Dedifferentiated amniotic fluid mesenchymal stem cell (primary cell): ENCODE measurements around the gene PRG3.

Experiments used
- DNase-seq: peaks from one replicate; pipeline ENCODE4 v3.0.0-alpha.2; 2016; ENCODE audit errors: extremely low spot score

Gene PRG3

DNA sequence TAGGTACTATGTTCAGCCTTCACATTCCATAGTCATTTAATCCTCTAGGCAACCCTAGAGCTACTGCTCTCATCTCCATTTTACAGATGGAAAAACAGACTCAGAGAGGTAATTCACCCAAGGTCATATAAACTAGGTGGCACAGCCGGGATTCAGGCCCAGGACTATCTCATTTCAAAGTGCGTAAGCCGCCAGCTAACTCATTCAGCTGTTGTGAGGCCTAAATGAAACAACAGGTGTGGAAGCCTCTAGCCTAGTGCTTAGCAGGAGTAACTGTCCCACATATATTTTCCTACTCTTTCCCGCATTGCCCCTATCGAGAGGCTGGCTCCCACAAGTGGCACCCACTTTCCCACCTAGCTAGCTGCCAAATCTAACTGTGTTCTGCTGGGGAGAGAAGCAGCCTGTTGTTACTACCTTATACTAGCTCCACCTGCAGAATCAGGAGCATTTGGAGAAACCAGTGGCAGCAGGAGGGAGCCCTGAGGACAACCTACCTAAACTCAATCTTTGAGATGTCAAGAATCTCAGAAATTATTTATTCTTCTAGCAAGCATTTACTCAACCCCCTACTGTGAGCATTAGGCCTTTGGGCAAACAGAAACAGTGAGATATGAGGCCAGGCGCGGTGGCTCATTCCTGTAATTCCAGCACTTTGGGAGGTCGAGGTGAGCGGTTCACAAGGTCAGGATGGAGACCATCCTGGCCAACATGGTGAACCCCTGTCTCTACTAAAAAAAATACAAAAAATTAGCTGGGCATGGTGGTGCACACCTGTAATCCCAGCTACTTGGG, 20.9 kb downstream of the PRG3 start:
- no peak for DNase-seq

DNA sequence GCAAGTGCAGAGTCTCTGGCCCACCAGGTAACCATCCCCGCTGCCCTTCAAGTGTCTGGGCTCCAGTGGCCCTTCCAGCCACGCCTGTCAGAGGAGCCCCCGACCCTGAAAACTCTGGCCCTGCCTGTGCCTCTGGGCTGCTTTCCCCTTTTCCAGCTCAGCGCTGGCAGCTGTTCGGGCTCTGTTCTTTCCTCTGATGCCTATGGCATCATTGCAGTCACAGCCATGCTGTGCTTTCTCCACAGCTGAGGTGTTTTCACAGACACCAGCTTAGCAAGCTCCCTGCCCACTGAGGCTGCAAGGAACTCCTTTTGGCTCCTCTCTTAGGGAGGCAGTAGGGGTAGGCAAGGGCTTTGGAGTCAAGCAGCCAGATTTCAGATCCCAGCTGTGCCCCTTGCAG, 21.6 kb downstream of the PRG3 start:
- no peak for DNase-seq

DNA sequence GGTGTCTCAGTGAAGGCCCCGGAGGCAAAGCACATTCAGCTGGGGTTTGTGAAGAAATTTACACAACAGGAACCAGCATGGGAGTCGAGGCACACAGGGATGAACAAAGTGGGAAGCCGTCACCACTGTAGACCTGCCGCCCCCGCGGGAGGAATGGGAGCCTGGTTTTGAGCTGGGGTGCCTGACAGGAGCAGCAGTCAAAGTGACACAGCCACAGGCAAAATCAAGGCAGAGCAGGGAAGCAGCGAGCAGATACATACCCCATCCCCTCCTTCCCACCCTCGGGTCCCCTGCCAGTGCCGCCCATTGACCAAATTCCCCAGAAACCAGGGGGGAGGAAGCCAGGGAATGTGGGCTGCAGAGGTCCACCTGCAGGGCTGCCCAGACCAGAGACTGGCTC, 22.0 kb downstream of the PRG3 start:
- no peak for DNase-seq

DNA sequence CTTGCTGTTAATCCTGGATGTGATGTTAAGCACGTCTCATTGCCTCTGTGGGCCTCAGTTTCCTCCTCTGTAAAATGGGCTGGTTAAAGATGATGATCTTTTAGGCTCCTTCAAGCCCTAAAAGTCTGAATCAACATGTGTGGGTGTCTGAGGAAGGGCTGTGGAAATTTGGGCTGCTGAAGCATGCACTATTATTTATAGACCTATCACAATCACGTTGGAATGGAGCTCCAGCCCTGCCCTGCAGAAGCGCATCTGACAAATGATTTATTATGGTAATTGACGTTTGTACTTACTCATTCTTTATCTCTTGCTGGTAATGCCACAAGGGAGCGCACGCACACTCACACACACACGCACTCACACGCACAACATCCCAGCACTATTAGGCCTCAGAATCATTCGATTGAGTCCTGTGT, 22.4 kb downstream of the PRG3 start:
- DNase-seq: no peak

DNA sequence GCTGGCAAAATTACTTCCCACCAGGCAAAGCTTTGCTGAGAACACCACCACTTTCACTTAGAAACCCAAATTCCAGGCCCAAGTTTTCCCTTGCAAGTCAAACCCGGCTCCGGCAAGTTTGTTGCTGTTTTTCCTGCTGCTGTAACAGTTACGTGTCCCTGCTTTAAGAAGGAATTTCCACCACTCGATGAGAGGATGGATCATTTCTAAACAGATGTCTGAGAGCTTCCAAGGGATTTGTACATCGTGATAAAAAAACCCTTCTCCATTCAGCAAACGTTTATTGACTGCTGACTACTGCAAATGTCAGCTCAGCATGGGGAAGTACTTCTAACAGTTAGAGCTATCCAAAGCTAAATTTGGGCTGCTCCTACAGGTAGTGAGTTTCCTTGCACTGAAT, 23.1 kb downstream of the PRG3 start:
- peak; percentile 15 for DNase-seq

DNA sequence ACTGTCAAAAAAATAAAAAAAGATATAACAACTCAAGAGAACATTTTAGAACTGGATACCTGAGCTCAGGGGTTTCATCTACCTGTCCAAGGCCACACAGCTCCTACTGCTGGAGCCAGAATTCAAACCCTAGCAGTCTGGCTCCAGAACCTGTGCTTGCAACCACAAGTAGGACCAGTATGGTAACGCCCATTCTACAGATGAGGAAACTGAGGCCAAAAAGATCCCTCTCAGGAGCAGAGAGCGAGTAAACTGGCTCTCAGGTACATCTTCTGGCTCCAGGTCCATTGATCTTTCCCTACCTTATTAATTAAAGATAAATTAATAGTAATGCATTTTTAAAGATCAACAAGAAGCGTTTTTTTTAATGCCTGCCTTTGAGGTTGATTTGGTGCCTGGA, 23.6 kb downstream of the PRG3 start:
- no peak for DNase-seq

DNA sequence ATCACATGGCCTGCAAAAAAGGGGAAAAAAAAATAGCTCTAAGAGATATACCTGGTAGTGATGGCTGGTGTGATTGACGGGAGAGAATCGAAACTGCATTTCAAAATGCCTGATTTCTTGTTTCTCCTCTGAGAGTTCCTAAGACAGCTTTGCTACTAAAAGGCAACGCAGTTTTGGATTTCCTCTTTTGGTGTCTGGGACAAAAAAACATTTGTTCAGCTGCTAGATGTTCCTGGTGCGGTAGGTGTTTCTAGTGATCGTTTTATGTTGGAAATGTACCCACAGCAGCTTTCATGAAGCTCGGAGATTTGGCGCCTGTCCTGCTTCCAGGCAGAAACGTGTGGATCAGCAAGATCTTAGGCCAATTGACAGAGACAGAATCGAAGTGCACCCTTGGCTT, 24.7 kb downstream of the PRG3 start:
- DNase-seq: no peak

DNA sequence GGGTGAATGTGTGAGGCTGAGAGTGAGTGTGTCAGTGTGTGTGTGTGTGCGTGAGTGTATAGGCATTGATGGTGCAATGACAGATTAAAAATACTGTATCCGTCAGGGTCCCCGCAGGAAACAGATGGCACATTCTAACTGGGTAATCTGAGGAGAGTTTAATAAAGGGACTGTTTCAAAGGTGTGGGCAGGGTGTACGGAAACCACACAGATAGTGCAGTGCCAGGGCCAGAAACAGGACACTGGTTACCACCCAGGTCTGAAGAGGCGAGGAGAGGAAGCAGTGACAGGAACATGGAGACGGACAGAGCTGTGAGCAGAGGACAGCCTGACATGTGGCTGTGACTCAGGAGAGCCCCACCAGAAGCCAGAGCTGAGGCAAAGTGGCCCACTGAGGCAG, 26.3 kb downstream of the PRG3 start:
- DNase-seq: no peak

DNA sequence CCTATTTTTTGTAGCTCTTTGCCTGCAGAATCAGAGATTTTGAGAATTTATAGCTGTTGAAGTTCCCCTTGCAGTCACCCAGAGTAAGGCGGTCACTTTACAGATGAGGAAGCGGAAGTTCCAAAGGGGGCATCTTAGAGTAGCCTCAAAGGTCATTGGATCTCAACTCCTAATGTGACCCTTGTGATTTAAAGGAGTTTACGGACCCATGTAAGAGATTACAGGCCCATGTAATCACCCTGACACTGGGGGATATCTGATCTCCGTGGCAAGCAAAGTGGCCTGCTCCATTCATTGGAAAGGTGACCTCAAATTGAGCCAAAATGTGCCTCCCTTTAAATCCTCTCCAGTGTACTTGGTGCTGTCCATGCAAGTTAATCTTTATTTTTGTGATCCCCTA, 27.1 kb downstream of the PRG3 start:
- no peak for DNase-seq

DNA sequence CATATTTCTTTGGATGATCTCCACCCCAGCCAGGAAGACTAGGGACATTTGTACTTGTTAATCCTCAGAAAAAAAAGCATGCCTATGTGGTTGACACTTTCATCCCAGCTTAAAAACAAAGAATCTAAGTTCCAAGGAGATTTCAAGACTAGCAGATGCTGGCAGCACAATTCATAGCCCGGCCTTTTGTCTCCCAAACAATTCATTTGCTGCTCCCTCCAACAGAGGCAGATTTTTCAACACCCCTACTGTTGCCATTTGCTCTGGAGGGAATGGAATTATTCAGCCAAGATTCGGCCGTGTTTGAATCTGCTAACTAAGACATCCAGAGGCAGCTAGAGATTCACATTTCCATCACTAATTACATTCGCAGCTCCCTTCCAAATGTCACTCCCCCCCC, 27.5 kb downstream of the PRG3 start:
- DNase-seq: no peak

DNA sequence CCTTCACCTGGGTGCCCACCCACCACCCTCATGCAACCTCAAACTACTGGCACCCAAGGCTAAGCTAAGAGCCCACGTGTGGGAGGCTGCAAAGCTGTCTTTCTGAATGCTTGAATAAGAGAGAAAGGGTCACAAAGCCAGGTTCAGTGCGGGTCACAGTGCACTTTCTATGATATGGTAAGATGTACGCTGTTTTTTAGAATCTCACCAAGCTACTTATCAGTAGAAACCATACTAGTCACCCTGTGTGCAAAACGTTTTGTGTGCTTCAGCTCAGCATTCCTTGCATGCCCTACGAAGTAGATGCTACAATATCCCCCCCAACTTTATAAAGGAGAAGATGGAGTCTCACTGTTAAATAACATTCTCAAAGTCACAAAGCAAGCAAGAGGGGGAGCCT, 27.9 kb downstream of the PRG3 start:
- no peak for DNase-seq

DNA sequence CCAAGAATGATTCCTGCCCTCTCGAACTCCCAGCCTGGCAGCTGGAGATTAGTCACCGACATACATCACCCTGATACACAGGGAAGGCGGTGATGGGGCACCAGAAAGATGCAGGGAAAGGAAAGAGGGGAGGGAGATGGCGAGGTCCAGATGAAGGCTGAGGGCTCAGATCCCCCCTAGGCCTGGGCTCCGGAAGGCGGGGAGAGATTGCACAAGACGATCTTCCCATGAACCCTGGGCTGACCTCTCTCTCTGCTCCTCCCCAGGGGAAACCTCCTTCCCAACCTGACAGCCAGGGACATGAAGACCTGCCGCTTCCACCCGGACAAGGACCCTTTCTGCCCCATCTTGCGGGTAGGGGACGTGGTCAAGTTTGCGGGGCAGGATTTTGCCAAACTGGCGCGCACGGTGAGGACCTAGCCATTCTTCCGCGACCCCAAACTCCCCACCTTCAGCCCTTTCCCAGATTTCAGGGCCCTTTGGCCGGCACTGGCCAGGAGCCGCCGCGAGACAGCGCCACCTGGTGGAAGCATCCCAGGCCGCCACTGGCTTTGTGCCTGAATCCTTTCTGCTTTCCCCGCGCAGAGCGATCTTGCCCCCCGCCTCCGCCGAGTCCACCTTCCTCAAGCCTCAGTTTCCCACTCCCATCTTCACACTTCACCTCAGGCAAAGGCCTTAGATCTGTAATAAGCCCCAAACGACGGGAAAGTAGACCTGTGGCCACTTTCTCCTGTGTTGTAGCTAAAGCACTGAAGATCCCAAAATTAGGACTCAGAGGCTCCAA, 31.3 kb downstream of the PRG3 start:
- no peak for DNase-seq

DNA sequence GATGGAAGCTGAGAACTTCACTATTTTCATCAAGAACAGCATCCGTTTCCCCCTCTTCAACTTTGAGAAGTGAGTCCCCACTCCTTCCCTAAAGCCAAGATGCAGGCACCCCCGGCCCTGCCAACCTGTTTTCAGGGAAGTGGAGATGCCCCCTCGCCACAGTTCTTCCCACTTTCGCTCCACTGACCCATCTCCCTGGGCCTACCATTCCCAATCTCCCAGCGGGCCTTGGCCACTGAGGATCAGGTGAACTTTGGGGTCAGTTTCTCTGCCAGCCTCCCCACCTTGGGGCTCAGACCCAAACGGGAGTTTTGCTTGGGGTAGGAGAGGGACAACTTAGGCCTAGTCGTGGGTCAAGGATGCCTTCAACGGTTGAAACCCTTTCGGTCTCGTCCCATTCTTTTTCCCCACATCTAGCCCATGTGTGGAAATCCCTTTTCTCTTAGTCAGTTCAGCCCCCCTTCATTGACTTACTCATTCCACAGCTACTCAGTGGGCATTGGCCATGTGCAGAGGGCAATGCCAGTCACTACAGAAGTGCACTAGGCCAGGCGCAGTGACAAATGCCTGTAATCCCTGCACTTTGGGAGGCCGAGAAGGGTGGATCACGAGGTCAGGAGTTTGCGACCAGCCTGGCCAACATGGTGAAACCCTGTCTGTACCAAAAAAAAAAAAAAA, 32.2 kb downstream of the PRG3 start:
- DNase-seq: no peak

DNA sequence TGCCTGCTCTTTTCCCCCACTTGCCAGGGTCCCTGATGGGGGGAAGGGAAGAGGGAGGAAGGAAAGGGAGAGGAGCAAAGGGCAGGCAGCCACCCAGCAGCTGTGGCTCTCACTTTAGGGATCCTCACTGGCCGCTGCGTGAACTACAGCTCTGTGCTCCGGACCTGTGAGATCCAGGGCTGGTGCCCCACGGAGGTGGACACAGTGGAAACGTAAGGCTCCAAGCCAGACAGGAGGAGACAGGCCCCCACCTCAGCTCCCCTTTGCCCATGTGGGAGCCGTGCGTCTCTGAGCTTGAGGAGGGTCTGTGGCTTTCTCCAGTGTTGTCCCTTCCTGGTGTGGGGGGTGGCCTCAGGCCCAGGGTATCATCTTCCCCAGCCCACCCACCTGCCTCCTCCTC, 32.9 kb downstream of the PRG3 start:
- DNase-seq: no peak

DNA sequence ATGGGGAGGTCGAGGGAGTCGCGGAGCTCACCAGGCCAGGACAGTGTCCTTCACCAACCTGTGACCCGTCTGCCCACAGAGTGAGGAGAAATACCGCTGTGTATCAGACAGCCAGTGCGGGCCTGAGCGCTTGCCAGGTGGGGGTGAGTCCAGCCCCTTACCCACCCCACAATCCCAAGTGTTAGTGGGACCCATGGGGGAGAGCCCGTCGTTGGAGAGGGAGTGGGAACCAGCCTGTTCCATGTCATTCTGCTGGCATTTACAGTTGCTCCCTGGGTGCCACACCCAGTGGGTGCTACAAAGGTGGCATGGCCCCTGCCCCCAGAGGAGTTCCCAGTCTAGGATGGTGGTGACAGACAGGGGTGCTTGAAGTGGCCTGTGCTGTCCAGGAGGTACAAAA, 33.6 kb downstream of the PRG3 start:
- no peak for DNase-seq

DNA sequence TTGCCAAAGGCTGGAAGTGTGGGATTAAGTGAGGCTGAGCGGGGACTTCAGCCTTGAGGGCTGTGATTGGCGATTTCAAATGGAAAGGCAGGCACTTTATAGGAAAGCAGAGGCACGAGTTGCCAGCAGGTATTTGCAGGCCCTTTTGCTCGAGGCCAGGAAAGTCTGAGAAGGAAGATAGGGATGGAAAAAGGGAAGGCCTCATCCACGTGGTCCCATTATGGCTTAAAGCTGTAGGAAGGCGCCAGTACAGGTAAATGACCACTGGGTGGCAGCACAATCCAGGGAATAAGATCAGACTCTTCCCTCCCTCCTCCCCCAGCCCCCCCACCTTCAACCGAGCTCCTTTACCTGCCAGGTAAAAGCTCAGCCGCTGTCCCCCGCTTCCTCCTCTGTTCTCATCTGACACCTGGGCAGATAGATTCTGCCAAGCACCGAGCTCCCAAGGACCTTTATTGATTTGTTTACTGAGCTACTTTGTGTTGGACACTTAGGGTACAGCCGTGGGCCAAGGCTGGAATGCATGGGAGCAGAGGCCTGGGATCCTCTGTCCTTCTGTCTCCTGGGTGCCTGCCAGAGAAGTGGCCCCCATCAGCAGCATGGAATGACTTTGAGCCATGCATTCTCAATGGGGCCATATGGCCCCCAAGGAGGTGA, 35.3 kb downstream of the PRG3 start:
- peak; percentile 65 for DNase-seq

DNA sequence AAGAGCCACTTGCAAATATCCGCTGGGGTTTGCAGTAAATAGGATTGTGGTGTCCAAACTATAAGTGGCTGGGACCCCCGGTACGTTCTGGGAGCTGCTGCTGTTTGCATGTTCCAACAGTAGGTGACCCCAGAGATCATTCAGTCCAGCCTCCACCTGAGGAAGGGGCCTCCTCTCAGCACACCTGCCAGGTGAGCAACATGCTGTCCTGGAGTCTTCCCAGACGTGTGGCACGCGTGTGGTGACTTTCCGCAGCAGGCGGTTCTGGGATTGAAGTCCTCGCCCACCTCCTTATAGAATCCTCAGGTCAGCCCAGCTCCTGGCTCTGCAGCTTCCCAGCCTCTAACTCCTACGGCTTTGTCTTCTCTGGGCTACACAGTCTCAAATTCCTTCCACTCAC, 36.1 kb downstream of the PRG3 start:
- DNase-seq: no peak

DNA sequence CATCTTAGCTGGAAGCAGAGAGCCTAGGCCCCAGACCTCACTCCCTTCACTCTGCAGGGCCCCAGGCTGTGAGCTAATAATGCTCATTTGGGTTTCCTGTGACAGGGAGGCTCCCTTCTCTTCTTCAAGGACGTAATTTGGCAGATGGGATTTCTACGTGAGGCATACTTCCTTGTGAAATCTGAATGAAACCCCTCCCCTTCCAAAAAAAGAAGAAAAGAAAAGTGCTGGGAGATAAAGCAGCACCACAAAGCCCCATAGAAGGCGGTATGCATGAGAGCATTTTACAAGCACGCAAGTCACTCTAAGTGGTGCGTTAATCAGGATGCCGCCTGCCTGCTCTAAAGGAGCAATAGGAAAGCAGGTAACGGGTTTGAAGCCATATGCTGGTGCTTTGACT, 37.1 kb downstream of the PRG3 start:
- no peak for DNase-seq

DNA sequence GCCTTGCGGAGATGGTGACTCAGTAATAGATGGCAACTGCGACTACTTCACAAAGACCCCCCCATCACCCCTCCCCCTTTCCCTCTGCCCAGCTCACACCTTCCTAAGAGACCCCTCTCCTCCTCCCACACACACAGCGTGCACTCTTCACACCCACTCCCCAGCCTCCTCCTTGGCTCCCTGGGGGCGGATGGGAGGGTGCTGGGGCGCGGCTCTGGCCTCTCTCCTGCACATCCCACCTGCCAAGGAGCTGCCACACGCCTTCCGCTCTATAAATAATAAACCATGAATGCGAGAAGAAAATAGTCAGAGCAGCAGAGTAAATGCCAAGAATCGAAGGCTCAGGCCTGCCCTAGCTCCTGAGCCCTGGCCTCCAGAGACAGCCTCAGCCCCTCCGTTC, 38.2 kb downstream of the PRG3 start:
- no peak for DNase-seq

DNA sequence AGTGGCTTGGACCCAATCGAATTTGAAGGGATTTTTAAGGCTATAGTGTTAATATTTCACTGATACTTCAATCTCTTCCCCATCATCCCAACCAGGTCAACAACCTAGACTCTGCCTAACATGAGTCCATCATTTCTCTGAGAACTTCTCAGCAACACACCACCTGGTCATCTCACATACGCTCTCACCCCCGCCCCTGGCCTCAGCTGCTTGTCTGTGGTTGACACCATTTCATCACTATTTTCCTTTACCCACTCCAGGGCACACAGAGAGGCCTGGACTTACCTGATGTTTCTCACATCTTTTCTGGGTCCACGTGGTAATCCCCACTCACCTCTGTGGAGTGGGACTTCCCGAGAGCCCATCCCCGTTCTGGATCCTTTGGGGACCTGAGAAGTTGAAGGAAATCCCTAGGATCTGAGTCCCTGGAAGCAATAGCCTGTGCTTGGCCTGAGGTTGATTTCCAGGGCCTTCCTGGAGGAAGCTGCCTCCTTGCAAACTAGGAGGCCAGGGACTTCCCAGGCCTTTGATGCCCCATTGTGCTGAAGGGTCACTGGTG, 39.6 kb downstream of the PRG3 start:
- DNase-seq: no peak

DNA sequence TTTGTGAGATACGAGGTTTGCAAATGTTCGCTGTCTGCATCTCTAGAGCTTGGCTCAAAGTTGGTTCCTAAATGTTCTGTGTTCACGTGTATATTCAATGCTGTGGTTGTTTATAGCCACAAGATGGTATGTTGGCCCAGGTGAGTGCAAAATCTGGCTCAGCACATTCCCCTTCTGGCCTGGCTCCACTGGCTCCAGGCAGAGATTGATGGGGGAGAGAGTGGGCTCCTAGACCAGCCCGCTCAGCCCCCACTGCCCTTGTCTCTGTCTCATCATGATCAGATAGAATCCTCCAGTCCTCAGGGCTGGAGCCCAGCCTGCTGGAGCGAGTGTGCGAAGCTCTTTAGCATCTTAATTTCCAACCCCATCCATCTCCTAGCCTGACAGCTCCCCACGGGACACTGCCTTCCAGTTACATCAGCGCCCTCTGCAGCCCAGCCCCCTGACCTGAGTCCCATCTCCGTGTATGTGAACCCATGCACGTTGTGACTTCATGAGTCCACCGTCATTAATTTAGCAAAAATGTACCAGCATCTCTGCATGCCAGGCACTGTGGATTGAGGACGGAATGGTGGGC, 40.8 kb downstream of the PRG3 start:
- no peak for DNase-seq

DNA sequence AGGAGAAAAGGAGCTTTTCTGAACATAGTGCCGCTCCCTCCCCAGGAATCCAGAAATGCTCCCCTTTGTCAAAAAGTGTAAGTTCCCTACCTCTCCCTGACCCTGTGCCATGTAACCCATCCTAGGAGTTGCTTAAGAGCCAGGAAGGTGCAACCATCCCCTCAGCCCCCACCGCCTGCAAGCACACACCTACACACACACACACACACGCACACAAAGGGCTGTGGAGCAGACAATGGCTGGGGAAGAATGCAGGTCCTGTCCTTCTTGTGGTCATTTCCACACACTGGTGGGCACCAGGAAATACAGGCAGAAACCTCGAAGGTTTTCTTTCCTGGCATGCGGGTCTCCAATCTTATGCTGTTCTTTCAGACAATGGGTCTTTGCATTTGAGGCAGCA, 41.6 kb downstream of the PRG3 start:
- DNase-seq: no peak
